ENCODE measurements around the gene RFX3. TPM values are rescaled to one million over a fixed set of nuclear protein-coding genes. Genes with fewer than 3 reads are reported as not detected.

Gene RFX3
- total RNA-seq, 1 donor from 2014 or later = 12.1 TPM

GRCh38 chr9:3492214-3492613 lies 33.6 kb downstream of the RFX3 start:
- TF ChIP-seq EZH2 (IDR thresholded peaks at IDR 0.05; ENCODE audit: insufficient read depth, low read length) = no peak
- TF ChIP-seq CTCF (IDR thresholded peaks at IDR 0.05; ENCODE audit: insufficient read depth, low read depth, low read length) = no peak
- peaks cover 4% of the 10 kb centered on the region for H3K4me1 ChIP-seq (ENCODE audit: insufficient read depth, low read length)
- H3K27ac ChIP-seq (ENCODE audit: low read depth, low read length) = no peak overlapping the region
- no peak for FAIRE-seq
- Mint-ChIP-seq H3K27ac (ENCODE audit: unreplicated experiment) (no peak overlapping the region), H3K9me3 (ENCODE audit: unreplicated experiment) (no peaks in the 10 kb centered on the region), H3K27me3 (ENCODE audit: low read depth, unreplicated experiment) (no peaks in the 10 kb centered on the region), H3K4me3 (ENCODE audit: unreplicated experiment) (no peak overlapping the region), H3K4me1 (ENCODE audit: low read depth, unreplicated experiment) (peaks cover 10% of the 10 kb centered on the region), H3K36me3 (ENCODE audit: low read depth, unreplicated experiment) (no peaks in the 10 kb centered on the region)
- H3K4me2 ChIP-seq (ENCODE audit: low read length) = no peak overlapping the region
- H3K4me3 ChIP-seq (ENCODE audit: insufficient read depth, low read depth, low read length) = no peak overlapping the region
- no peaks in the 10 kb centered on the region for H3K9me3 ChIP-seq (ENCODE audit: insufficient read depth, low read depth, low read length)
- no peaks in the 10 kb centered on the region for H4K20me1 ChIP-seq (ENCODE audit: insufficient read depth, low read length)
- no peaks in the 10 kb centered on the region for H3K36me3 ChIP-seq (ENCODE audit: insufficient read depth, low read length)
- no peaks in the 10 kb centered on the region for H3K27me3 ChIP-seq (ENCODE audit: insufficient read depth, low read length)
- no peak for DNase-seq (ENCODE audit: low read depth)
- H2AFZ ChIP-seq (ENCODE audit: low read depth, low read length) = no peak overlapping the region
- H3K9ac ChIP-seq (ENCODE audit: low read length) = no peak overlapping the region
- no peaks in the 10 kb centered on the region for H3K79me2 ChIP-seq (ENCODE audit: insufficient read depth, low read length)

DNA sequence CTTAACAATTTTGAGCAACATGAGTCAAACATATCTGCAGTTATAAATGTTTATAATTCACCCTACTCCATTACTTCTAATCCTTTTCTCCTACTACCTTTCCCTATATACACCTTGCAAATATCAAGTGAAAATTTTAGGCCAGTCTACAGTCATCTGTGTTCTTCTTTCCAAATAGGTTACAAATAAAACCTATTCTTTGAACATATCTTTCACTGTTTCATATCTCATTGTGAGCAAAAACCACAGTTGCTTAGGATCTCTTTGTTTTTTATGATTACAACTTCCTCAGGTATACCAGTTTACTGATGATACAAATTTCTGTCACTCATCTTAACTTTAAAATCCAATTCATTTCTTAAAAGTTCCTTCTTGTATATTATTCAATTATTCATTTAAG lies 34.4 kb downstream of the RFX3 start:
- Histone ChIP-seq H2AFZ (ENCODE audit: low read depth, low read length) (no peak overlapping the region), H3K36me3 (ENCODE audit: insufficient read depth, low read length) (no peaks in the 10 kb centered on the region), H3K4me3 (ENCODE audit: insufficient read depth, low read depth, low read length) (no peak overlapping the region), H3K27ac (ENCODE audit: low read depth, low read length) (no peak overlapping the region), H3K4me2 (ENCODE audit: low read length) (no peak overlapping the region), H3K27me3 (ENCODE audit: insufficient read depth, low read length) (no peaks in the 10 kb centered on the region), H3K9ac (ENCODE audit: low read length) (no peak overlapping the region), H3K9me3 (ENCODE audit: insufficient read depth, low read depth, low read length) (no peaks in the 10 kb centered on the region), H4K20me1 (ENCODE audit: insufficient read depth, low read length) (no peaks in the 10 kb centered on the region), H3K4me1 (ENCODE audit: insufficient read depth, low read length) (no peaks in the 10 kb centered on the region), H3K79me2 (ENCODE audit: insufficient read depth, low read length) (no peaks in the 10 kb centered on the region)
- TF ChIP-seq EZH2 (IDR thresholded peaks at IDR 0.05; ENCODE audit: insufficient read depth, low read length) (no peak), CTCF (IDR thresholded peaks at IDR 0.05; ENCODE audit: insufficient read depth, low read depth, low read length) (no peak)
- H3K27ac Mint-ChIP-seq (ENCODE audit: unreplicated experiment) = no peak overlapping the region
- DNase-seq (ENCODE audit: low read depth) = no peak
- FAIRE-seq = no peak
- peaks cover 9% of the 10 kb centered on the region for H3K4me1 Mint-ChIP-seq (ENCODE audit: low read depth, unreplicated experiment)
- H3K9me3 Mint-ChIP-seq (ENCODE audit: unreplicated experiment) = no peaks in the 10 kb centered on the region
- no peak overlapping the region for H3K4me3 Mint-ChIP-seq (ENCODE audit: unreplicated experiment)
- H3K36me3 Mint-ChIP-seq (ENCODE audit: low read depth, unreplicated experiment) = no peaks in the 10 kb centered on the region
- H3K27me3 Mint-ChIP-seq (ENCODE audit: low read depth, unreplicated experiment) = no peaks in the 10 kb centered on the region

- no peak overlapping the region for H3K4me3 ChIP-seq (ENCODE audit: insufficient read depth, low read depth, low read length)
- FAIRE-seq = no peak
- H3K27ac Mint-ChIP-seq (ENCODE audit: unreplicated experiment) = no peak overlapping the region
- DNase-seq (ENCODE audit: low read depth) = no peak
- H3K9me3 ChIP-seq (ENCODE audit: insufficient read depth, low read depth, low read length) = no peaks in the 10 kb centered on the region
- H3K36me3 Mint-ChIP-seq (ENCODE audit: low read depth, unreplicated experiment) = no peaks in the 10 kb centered on the region
- H3K9ac ChIP-seq (ENCODE audit: low read length) = no peak overlapping the region
- H3K9me3 Mint-ChIP-seq (ENCODE audit: unreplicated experiment) = no peaks in the 10 kb centered on the region
- no peak overlapping the region for H3K4me3 Mint-ChIP-seq (ENCODE audit: unreplicated experiment)
- no peaks in the 10 kb centered on the region for H4K20me1 ChIP-seq (ENCODE audit: insufficient read depth, low read length)
- TF ChIP-seq CTCF (IDR thresholded peaks at IDR 0.05; ENCODE audit: insufficient read depth, low read depth, low read length) = no peak
- no peak for TF ChIP-seq EZH2 (IDR thresholded peaks at IDR 0.05; ENCODE audit: insufficient read depth, low read length)
- no peak overlapping the region for H3K4me2 ChIP-seq (ENCODE audit: low read length)
- H3K27ac ChIP-seq (ENCODE audit: low read depth, low read length) = no peak overlapping the region
- H3K27me3 ChIP-seq (ENCODE audit: insufficient read depth, low read length) = no peaks in the 10 kb centered on the region
- H3K4me1 Mint-ChIP-seq (ENCODE audit: low read depth, unreplicated experiment) = peaks cover 5% of the 10 kb centered on the region
- no peak overlapping the region for H2AFZ ChIP-seq (ENCODE audit: low read depth, low read length)
- H3K36me3 ChIP-seq (ENCODE audit: insufficient read depth, low read length) = no peaks in the 10 kb centered on the region
- H3K4me1 ChIP-seq (ENCODE audit: insufficient read depth, low read length) = no peaks in the 10 kb centered on the region
- no peaks in the 10 kb centered on the region for H3K27me3 Mint-ChIP-seq (ENCODE audit: low read depth, unreplicated experiment)
- no peaks in the 10 kb centered on the region for H3K79me2 ChIP-seq (ENCODE audit: insufficient read depth, low read length)
These were observed 34.8 kb downstream of the RFX3 start for GRCh38 chr9:3490957-3491356.

Data from astrocyte (in vitro differentiated cells and primary cell).